Immature natural killer cell (primary cell): Measurements from ENCODE around the gene XCR1. TPM values are rescaled to one million over a fixed set of nuclear protein-coding genes. Genes with fewer than 3 reads are reported as not detected.

Experiments used
- DNase-seq, 3 donors: peaks; one replicate each; pipeline ENCODE4 v3.0.0; 2022; ENCODE audit warnings: mixed read lengths in 1 of 3
- H3K27ac Mint-ChIP-seq, 6 donors: one replicate each; pipeline ENCODE4 v1.8.0; 2020; ENCODE audit warnings: mixed read lengths in 6 of 6, mild to moderate bottlenecking in 5 of 6, inconsistent platforms in 4 of 6, moderate library complexity in 3 of 6
- H3K27me3 Mint-ChIP-seq, 3 donors: one replicate each; pipeline ENCODE4 v1.8.0; 2020 to 2021; ENCODE audit warnings: low read depth in 3 of 3, mild to moderate bottlenecking in 3 of 3, mixed read lengths in 3 of 3, moderate library complexity in 3 of 3, inconsistent platforms in 1 of 3
- H3K36me3 Mint-ChIP-seq, 3 donors: one replicate each; pipeline ENCODE4 v1.8.0; 2020; ENCODE audit warnings: mixed read lengths in 3 of 3, inconsistent platforms in 2 of 3, mild to moderate bottlenecking in 2 of 3
- H3K4me1 Mint-ChIP-seq, 2 donors: one replicate each; pipeline ENCODE4 v1.8.0; 2020; ENCODE audit warnings: inconsistent platforms in 2 of 2, mild to moderate bottlenecking in 2 of 2, mixed read lengths in 2 of 2, moderate library complexity in 1 of 2
- H3K4me3 Mint-ChIP-seq, 5 donors: one replicate each; pipeline ENCODE4 v1.8.0; 2020; ENCODE audit warnings: mild to moderate bottlenecking in 5 of 5, mixed read lengths in 5 of 5, inconsistent platforms in 3 of 5, moderate library complexity in 3 of 5
- H3K9me3 Mint-ChIP-seq, 6 donors: one replicate each; pipeline ENCODE4 v1.8.0; 2020; ENCODE audit warnings: mild to moderate bottlenecking in 6 of 6, mixed read lengths in 6 of 6, inconsistent platforms in 4 of 6, moderate library complexity in 3 of 6
- polyA plus RNA-seq, 3 donors: library from polyadenylated mRNA; unstranded; fragments of 300-500 nt; fragmentation: Illumina TruSeq; gene quantifications; one replicate each; pipeline ENCODE4 v1.2.3, GENCODE V29; 2021

Gene XCR1
- polyA plus RNA-seq, 3 donors from 2014 or later, result 0.04 to 0.26 TPM; not detected in 1

DNA sequence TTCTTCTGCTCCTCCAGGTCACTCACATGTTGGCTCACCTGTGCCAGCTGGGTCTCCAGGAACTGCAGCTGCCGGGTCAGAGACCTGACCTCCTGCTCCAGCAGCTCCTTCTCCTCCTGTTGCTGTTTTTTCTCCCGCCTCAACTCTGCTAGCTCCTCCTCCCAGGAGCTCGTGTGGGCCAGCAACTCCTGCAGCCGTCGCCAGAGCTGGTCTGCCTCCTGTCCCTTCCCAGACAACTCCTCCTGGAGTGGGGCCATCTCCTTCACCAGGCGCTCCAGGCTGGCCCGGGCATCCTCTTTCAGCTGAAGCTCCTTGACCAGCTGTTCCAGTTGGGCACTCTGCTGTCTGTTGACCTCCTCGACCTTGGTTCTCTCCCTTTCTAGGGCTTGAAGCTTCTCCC lies 59.6 kb downstream of the XCR1 start:
- peaks cover 60 to 82% of the 10 kb centered on the region in 2 donors for H3K4me1 Mint-ChIP-seq
- H3K4me3 Mint-ChIP-seq, result peak overlapping the region in 2 of 5 donors; percentile 25 to 27
- no peaks in the 10 kb centered on the region for H3K9me3 Mint-ChIP-seq
- H3K36me3 Mint-ChIP-seq, result peaks cover 67 to 82% (median 70%) of the 10 kb centered on the region in 3 donors
- peak overlapping the region in 2 of 6 donors; percentile 35 to 39 for H3K27ac Mint-ChIP-seq
- DNase-seq, result no peak
- peaks cover 0 to 2% (median 2%) of the 10 kb centered on the region in 3 donors for H3K27me3 Mint-ChIP-seq

Other genes starting within 250 kb of the XCR1 start
- not detected for gene SLC6A20, start 230.9 kb downstream of the XCR1 start, polyA plus RNA-seq
- gene LZTFL1, start 185.4 kb downstream of the XCR1 start, polyA plus RNA-seq, result 10 to 100 TPM in 2 of 3 donors, 1 to 10 TPM in 1; 4.0 to 15.3 (median 10.5) TPM
- gene CCR9, start 140.9 kb downstream of the XCR1 start, polyA plus RNA-seq, result not detected
- gene CXCR6, start 84.0 kb downstream of the XCR1 start, polyA plus RNA-seq, result 10 to 100 TPM in 1 of 3 donors, 1 to 10 TPM in 2; 2.7 to 14.7 (median 8.5) TPM
- gene FYCO1, start 31.7 kb downstream of the XCR1 start, polyA plus RNA-seq, result 1 to 10 TPM in 2 of 3 donors, under 1 TPM in 1; 0.22 to 6.1 (median 2.1) TPM
- 10 to 100 TPM; 10.5 to 24.1 (median 11.5) TPM for gene CCR1, start 180.8 kb upstream of the XCR1 start, polyA plus RNA-seq
- gene CCR3, start 215.0 kb upstream of the XCR1 start, polyA plus RNA-seq, result under 1 TPM in 1 of 3 donors, not detected in 2; 0.39 TPM